GM23248 (cell line): ENCODE measurements around the gene PXDN. TPM values are rescaled to one million over a fixed set of nuclear protein-coding genes. Genes with fewer than 3 reads are reported as not detected.

ENCODE experiments used
- DNase-seq: peaks from one replicate; pipeline ENCODE4 v3.0.0-alpha.2; 2015
- H2AFZ ChIP-seq: fragments of 200-600 bp; sonication (generic); 2 replicates; pipeline ENCODE4 v1.6.1; 2016; ENCODE audit warnings: antibody characterized with exemption
- H3F3A ChIP-seq: fragments of 200-600 bp; sonication (generic); 2 replicates; pipeline ENCODE4 v1.6.1; 2016; ENCODE audit warnings: mild to moderate bottlenecking, antibody characterized with exemption, mixed run types; ENCODE audit not compliant: insufficient read depth
- H3K27ac ChIP-seq: fragments of 200-600 bp; sonication (generic); 2 replicates; pipeline ENCODE4 v1.5.1; 2016; ENCODE audit warnings: mild to moderate bottlenecking
- H3K27me3 ChIP-seq: fragments of 200-600 bp; sonication (generic); replicated peaks from 2 replicates; pipeline ENCODE4 v1.6.1; 2016; ENCODE audit warnings: mild to moderate bottlenecking; ENCODE audit not compliant: insufficient read depth
- H3K36me3 ChIP-seq: fragments of 200-600 bp; sonication (generic); 2 replicates; pipeline ENCODE4 v1.6.1; 2016; ENCODE audit warnings: low read depth, mild to moderate bottlenecking
- H3K4me1 ChIP-seq: fragments of 200-600 bp; sonication (generic); 2 replicates; pipeline ENCODE4 v1.6.1; 2016; ENCODE audit warnings: mild to moderate bottlenecking; ENCODE audit not compliant: insufficient read depth
- H3K4me2 ChIP-seq: fragments of 200-600 bp; sonication (generic); one replicate; pipeline ENCODE4 v1.6.1; 2016; ENCODE audit warnings: mild to moderate bottlenecking; ENCODE audit not compliant: unreplicated experiment
- H3K4me3 ChIP-seq: fragments of 200-600 bp; sonication (generic); 2 replicates; pipeline ENCODE4 v1.5.1; 2016; ENCODE audit warnings: mild to moderate bottlenecking
- H3K79me2 ChIP-seq: fragments of 200-600 bp; sonication (generic); 2 replicates; pipeline ENCODE4 v1.6.1; 2016; ENCODE audit warnings: mild to moderate bottlenecking; ENCODE audit not compliant: insufficient read depth
- H3K9ac ChIP-seq: fragments of 200-600 bp; sonication (generic); 2 replicates; pipeline ENCODE4 v1.6.1; 2016; ENCODE audit warnings: mild to moderate bottlenecking
- H3K9me2 ChIP-seq: fragments of 200-600 bp; sonication (generic); 2 replicates; pipeline ENCODE4 v1.6.1; 2016; ENCODE audit warnings: mixed run types, mild to moderate bottlenecking, moderate library complexity; ENCODE audit not compliant: insufficient read depth
- H3K9me3 ChIP-seq: fragments of 200-600 bp; sonication (generic); one replicate; pipeline ENCODE4 v1.6.1; 2017; ENCODE audit warnings: low read depth
- H4K20me1 ChIP-seq: fragments of 200-600 bp; sonication (generic); 2 replicates; pipeline ENCODE4 v1.6.0; 2016; ENCODE audit not compliant: insufficient read depth
- EZH2 ChIP-seq: fragments of 200-600 bp; sonication (generic); IDR thresholded peaks from 2 replicates; pipeline ENCODE4 v1.6.1; 2018; ENCODE audit warnings: antibody characterized with exemption, mild to moderate bottlenecking; ENCODE audit not compliant: insufficient read depth, poor library complexity, severe bottlenecking
- EZH2phosphoT487 ChIP-seq: fragments of 200-600 bp; sonication (generic); IDR thresholded peaks from 2 replicates; pipeline ENCODE4 v1.6.1; 2018; ENCODE audit warnings: antibody characterized with exemption, moderate library complexity, mild to moderate bottlenecking, low read depth; ENCODE audit not compliant: insufficient read depth
- WGBS, 2 experiments: methylation state at CpG; one replicate each; pipeline ENCODE4 v1.1.6; 2015 to 2017; ENCODE audit warnings: low lambda C conversion rate in 2 of 2, low coverage in 1 of 2; ENCODE audit errors: missing lambda C conversion rate in 2 of 2; 5-methylcytosine and 5-hydroxymethylcytosine counted together
- in situ Hi-C: fragments of 300-500 bp; cut with MboI; formaldehyde crosslinking; loops from 2 replicates; pipeline ENCODE4 v1.15.0; 2020
- polyA plus RNA-seq: library from polyadenylated mRNA; unstranded; fragments of >200 nt; fragmentation: Nextera tagmentation; extraction: Ambion mirVana; gene quantifications from 2 replicates; pipeline ENCODE4 v1.2.1, GENCODE V29; 2016
- total RNA-seq: library from RNA; depleted of rRNA; stranded (reverse); fragments of >200 nt; shearing (Covaris generic); gene quantifications from 2 replicates; pipeline ENCODE4 v1.2.3, GENCODE V29; 2014

The PXDN gene
- total and polyA plus RNA-seq, 2 experiments from 2014 or later = 222 to 263 TPM

DNA sequence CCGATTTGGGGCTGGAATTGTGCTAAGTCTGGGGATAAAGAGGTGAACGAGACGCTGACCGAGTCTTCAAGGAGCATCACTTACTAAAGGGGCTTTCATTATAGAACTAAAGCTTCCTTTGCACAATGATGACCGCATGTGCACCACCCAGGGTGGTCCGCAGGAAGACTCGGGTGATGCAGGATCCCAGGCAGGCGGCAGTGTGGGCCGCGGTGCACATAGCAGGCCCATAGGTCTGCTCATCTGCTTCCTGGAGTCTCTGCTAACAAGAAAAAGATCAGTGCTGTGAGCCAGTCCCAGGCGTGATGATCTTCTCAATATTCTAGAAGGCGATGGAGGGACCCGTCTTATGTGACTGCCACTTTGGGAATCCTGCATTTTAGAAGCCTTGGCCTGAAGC lies 122.8 kb downstream of the PXDN start:
- WGBS, 2 experiments = 92% methylated on average over 13 of the region's 13 CpGs
- in situ Hi-C loops = no loop called here

DNA sequence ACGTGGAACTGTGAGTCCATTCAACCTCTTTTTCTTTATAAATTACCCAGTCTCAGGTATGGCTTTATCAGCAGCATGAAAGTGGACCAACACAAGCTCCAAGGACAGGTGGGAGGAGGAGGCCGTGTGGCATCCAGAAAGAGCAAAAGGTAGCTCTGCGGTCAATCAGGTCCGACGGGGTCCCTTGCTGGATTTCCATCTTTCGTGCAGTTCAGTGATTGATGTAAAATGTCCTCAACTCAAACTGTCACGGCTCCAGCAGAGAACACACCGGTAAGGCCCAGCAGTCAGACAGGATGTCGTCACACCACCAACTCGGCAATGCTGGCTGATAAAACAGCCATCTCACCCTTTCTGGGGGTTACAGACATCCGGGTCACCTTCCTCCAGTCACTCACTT lies 123.3 kb downstream of the PXDN start:
- Histone ChIP-seq H4K20me1 (no peaks in the 10 kb centered on the region), H3K9ac (no peak overlapping the region), H3K36me3 (no peaks in the 10 kb centered on the region), H3K4me1 (peaks cover 11% of the 10 kb centered on the region), H3K9me2 (no peaks in the 10 kb centered on the region), H3K4me2 (no peak overlapping the region), H2AFZ (no peak overlapping the region), H3K27ac (no peak overlapping the region), H3F3A (peaks cover 11% of the 10 kb centered on the region; the same call in 1 of the 2 replicates), H3K9me3 (no peaks in the 10 kb centered on the region), H3K4me3 (no peak overlapping the region), H3K27me3 (peaks cover 22% of the 10 kb centered on the region), H3K79me2 (no peaks in the 10 kb centered on the region)
- no peak for TF ChIP-seq EZH2
- TF ChIP-seq EZH2phosphoT487 = no peak
- WGBS, 2 experiments = 87 to 89% methylated on average over 11 of the region's 11 CpGs
- in situ Hi-C loops = no loop called here
- no peak for DNase-seq

More for the DNA sequence above, 122.8 kb downstream of the PXDN start:
- no peaks in the 10 kb centered on the region for H3K79me2 ChIP-seq
- peaks cover 11% of the 10 kb centered on the region for H3K4me1 ChIP-seq
- peaks cover 15% of the 10 kb centered on the region; the same call in 1 of the 2 replicates for H3F3A ChIP-seq
- no peak for DNase-seq
- no peak overlapping the region for H3K9ac ChIP-seq
- H2AFZ ChIP-seq = no peak overlapping the region
- no peaks in the 10 kb centered on the region for H3K36me3 ChIP-seq
- H3K27ac ChIP-seq = no peak overlapping the region
- TF ChIP-seq EZH2phosphoT487 (no peak), EZH2 (no peak)
- no peaks in the 10 kb centered on the region for H4K20me1 ChIP-seq
- no peak overlapping the region for H3K4me3 ChIP-seq
- H3K9me2 ChIP-seq = no peaks in the 10 kb centered on the region
- peaks cover 18% of the 10 kb centered on the region for H3K27me3 ChIP-seq
- no peaks in the 10 kb centered on the region for H3K9me3 ChIP-seq
- H3K4me2 ChIP-seq = no peak overlapping the region

DNA sequence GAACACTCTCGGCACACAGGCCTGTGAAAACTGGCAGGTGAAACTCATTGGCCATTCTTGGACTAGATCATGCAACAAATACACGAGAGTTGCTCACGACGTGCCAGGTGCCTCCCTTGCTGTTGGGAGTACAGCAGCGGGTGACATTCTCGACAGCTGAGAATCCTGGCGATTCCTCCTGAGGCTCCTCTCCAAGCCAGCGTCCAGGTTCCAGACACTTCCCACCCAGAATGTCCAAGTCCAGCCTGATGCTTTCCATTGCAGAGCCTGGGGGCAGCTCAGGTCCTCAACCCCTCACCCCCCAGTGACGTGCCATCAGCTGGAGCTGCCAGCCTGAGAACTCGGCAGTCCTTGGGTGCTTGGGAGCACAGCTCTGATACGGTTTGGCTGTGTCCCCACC lies 124.2 kb downstream of the PXDN start:
- no peaks in the 10 kb centered on the region for H3K79me2 ChIP-seq
- no peaks in the 10 kb centered on the region for H3K9me2 ChIP-seq
- H3F3A ChIP-seq = 0 out of 2 replicates have a peak, but pooled peaks cover 2% of the 10 kb centered on the region
- in situ Hi-C loops = no loop called here
- no peak overlapping the region for H2AFZ ChIP-seq
- no peaks in the 10 kb centered on the region for H3K36me3 ChIP-seq
- no peak overlapping the region for H3K9ac ChIP-seq
- no peak for DNase-seq
- H3K4me2 ChIP-seq = no peak overlapping the region
- H4K20me1 ChIP-seq = no peaks in the 10 kb centered on the region
- no peak for TF ChIP-seq EZH2
- TF ChIP-seq EZH2phosphoT487 = no peak
- peaks cover 27% of the 10 kb centered on the region for H3K27me3 ChIP-seq
- peaks cover 2% of the 10 kb centered on the region for H3K4me1 ChIP-seq
- WGBS, 2 experiments = 80 to 86% methylated on average over 11 of the region's 11 CpGs
- no peak overlapping the region for H3K27ac ChIP-seq
- H3K4me3 ChIP-seq = no peak overlapping the region
- H3K9me3 ChIP-seq = no peaks in the 10 kb centered on the region

DNA sequence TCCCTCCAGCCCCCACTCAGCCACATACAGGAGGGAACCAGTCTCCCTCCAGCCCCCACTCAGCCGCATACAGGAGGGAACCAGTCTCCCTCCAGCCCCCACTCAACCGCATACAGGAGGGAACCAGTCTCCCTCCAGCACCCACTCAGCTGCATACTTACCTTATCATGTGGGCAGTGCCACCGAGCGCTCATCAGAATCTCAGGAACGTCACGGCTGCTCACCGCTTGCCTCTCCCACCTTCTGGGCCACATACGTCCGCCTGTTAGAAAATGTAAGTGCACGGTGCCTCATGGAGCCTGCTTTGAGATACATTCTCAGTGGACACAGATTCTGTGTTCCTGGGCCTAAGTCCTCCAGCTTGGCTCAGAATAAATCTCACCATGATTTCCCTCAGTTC lies 124.8 kb downstream of the PXDN start:
- Histone ChIP-seq H3K9me2 (no peaks in the 10 kb centered on the region), H3K4me1 (no peaks in the 10 kb centered on the region), H4K20me1 (no peaks in the 10 kb centered on the region), H3K9ac (no peak overlapping the region), H3K27ac (no peak overlapping the region), H3K27me3 (peaks cover 27% of the 10 kb centered on the region), H3K79me2 (no peaks in the 10 kb centered on the region), H3K36me3 (no peaks in the 10 kb centered on the region), H3K4me2 (no peak overlapping the region), H2AFZ (no peak overlapping the region), H3F3A (no peaks in the 10 kb centered on the region), H3K4me3 (no peak overlapping the region), H3K9me3 (no peaks in the 10 kb centered on the region)
- in situ Hi-C loops = no loop called here
- WGBS, 2 experiments = 46 to 56% methylated on average over 8 to 9 of the region's 10 CpGs
- TF ChIP-seq EZH2phosphoT487 (no peak), EZH2 (no peak)
- no peak for DNase-seq

DNA sequence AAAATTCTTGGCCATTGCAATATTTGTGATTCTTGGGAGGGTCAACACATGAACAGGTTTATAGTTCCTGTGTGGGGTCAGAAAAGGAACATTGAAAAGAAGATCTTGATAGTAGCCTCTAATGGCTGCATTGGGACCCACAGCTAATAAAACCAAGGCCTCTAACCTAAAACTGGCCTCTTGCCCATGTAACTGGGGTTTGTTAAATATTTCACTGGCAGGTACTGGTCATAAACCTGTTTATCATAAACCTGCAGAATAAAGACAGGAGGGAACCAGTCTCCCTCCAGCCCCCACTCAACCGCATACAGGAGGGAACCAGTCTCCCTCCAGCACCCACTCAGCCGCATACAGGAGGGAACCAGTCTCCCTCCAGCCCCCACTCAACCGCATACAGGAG lies 125.3 kb downstream of the PXDN start:
- TF ChIP-seq EZH2phosphoT487 = no peak
- no peak for TF ChIP-seq EZH2
- Histone ChIP-seq H3K27me3 (peaks cover 24% of the 10 kb centered on the region), H3K27ac (no peak overlapping the region), H4K20me1 (no peaks in the 10 kb centered on the region), H3F3A (no peaks in the 10 kb centered on the region), H3K4me2 (no peak overlapping the region), H3K9ac (no peak overlapping the region), H2AFZ (no peak overlapping the region), H3K4me3 (no peak overlapping the region), H3K79me2 (no peaks in the 10 kb centered on the region), H3K9me3 (no peaks in the 10 kb centered on the region), H3K4me1 (peaks cover 3% of the 10 kb centered on the region; the same call in 1 of the 2 replicates), H3K9me2 (no peaks in the 10 kb centered on the region), H3K36me3 (no peaks in the 10 kb centered on the region)
- DNase-seq = no peak
- in situ Hi-C loops = no loop called here
- 60 to 77% methylated on average over 1 to 2 of the region's 3 CpGs for WGBS, 2 experiments
